ENCODE data around the gene BCAT1. TPM values are rescaled to one million over a fixed set of nuclear protein-coding genes. Genes with fewer than 3 reads are reported as not detected.

Gene BCAT1
- total RNA-seq, 1 experiment from 2014 or later: 5.8 TPM

- no peak for TF ChIP-seq SIN3A (IDR thresholded peaks at IDR 0.05; ENCODE audit: borderline replicate concordance, insufficient read depth, low read depth, low read length)
- TF ChIP-seq POLR2AphosphoS5 (IDR thresholded peaks at IDR 0.05; ENCODE audit: low read depth, low read length): no peak
- TF ChIP-seq TCF7L2 (IDR thresholded peaks at IDR 0.05; ENCODE audit: low read depth, low read length): no peak
- TF ChIP-seq CTCF (IDR thresholded peaks at IDR 0.05): no peak
- no peak for TF ChIP-seq REST (IDR thresholded peaks at IDR 0.05; ENCODE audit: insufficient read depth in 1 of 2, low read depth in 2 of 2, low read length in 1 of 2)
- Histone ChIP-seq H3K27ac (ENCODE audit: low read length) (no peak overlapping the region), H3K4me3 (ENCODE audit: low read depth in 2 of 2, low read length in 2 of 2) (no peak overlapping the region), H3K27me3 (ENCODE audit: control insufficient read depth, insufficient read depth, low read length) (peaks cover 35% of the 10 kb centered on the region), H3K4me1 (ENCODE audit: control insufficient read depth, insufficient read depth, low read length) (no peaks in the 10 kb centered on the region), H3K9me3 (ENCODE audit: control insufficient read depth, insufficient read depth, low read depth, low read length) (no peaks in the 10 kb centered on the region), H3K36me3 (ENCODE audit: control insufficient read depth, insufficient read depth, low read length) (no peaks in the 10 kb centered on the region)
- in situ Hi-C loops (cut with HindIII; ENCODE audit: low pct_unique_long_range_greater_than_20kb, low sequenced_read_pairs): no loop called here
- ChIA-PET POLR2A (no interaction called here), CTCF (no interaction called here)
- intact Hi-C loops (cut with micrococcal nuclease; ENCODE audit: unreplicated experiment): no loop called here
- ATAC-seq (no peak), DNase-seq (ENCODE audit: low read depth, low spot score) (no peak)
- no TSS peak for BruUV-seq (replicated peaks)
Observed at GRCh38 chr12:24996102-24996797, 47.3 kb upstream of the BCAT1 start.

GRCh38 chr12:24993793-24994192, 44.9 kb upstream of the BCAT1 start:
- in situ Hi-C loops (cut with HindIII; ENCODE audit: low pct_unique_long_range_greater_than_20kb, low sequenced_read_pairs): no loop called here
- TF ChIP-seq SIN3A (IDR thresholded peaks at IDR 0.05; ENCODE audit: borderline replicate concordance, insufficient read depth, low read depth, low read length) (no peak), TCF7L2 (IDR thresholded peaks at IDR 0.05; ENCODE audit: low read depth, low read length) (no peak), REST (IDR thresholded peaks at IDR 0.05; ENCODE audit: insufficient read depth in 1 of 2, low read depth in 2 of 2, low read length in 1 of 2) (no peak), CTCF (IDR thresholded peaks at IDR 0.05) (no peak), POLR2AphosphoS5 (IDR thresholded peaks at IDR 0.05; ENCODE audit: low read depth, low read length) (no peak)
- Histone ChIP-seq H3K27ac (ENCODE audit: low read length) (no peak overlapping the region), H3K27me3 (ENCODE audit: control insufficient read depth, insufficient read depth, low read length) (peaks cover 27% of the 10 kb centered on the region), H3K4me1 (ENCODE audit: control insufficient read depth, insufficient read depth, low read length) (no peaks in the 10 kb centered on the region), H3K9me3 (ENCODE audit: control insufficient read depth, insufficient read depth, low read depth, low read length) (no peaks in the 10 kb centered on the region), H3K36me3 (ENCODE audit: control insufficient read depth, insufficient read depth, low read length) (no peaks in the 10 kb centered on the region), H3K4me3 (ENCODE audit: low read depth in 2 of 2, low read length in 2 of 2) (no peak overlapping the region)
- POLR2A ChIA-PET: no interaction called here
- no peak for ATAC-seq
- DNase-seq (ENCODE audit: low read depth, low spot score): no peak
- CTCF ChIA-PET: no interaction called here
- BruUV-seq (replicated peaks): no TSS peak
- intact Hi-C loops (cut with micrococcal nuclease; ENCODE audit: unreplicated experiment): no loop called here
